ENCODE measurements around the gene MAMSTR.

DNA sequence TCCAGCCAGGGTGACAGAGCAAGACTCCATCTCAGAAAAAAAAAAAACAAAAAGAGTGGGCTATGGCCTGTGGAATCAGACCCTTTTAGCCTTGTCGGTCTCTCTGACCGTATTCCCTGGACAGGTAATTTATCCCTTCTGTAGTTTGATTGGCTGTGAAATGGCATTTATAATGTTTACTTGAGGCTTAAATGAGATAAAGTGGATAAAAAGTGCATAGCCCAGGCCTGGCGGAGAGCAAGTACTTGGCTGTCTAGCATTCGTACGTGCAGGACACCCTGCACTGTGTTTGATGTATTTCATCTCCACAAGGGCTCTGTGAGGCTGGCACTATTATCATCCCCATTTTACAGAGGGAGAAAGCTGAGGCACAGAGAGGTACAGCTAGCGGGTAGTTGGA, 53.7 kb downstream of the MAMSTR start:
- TF ChIP-seq, protein P1, sequence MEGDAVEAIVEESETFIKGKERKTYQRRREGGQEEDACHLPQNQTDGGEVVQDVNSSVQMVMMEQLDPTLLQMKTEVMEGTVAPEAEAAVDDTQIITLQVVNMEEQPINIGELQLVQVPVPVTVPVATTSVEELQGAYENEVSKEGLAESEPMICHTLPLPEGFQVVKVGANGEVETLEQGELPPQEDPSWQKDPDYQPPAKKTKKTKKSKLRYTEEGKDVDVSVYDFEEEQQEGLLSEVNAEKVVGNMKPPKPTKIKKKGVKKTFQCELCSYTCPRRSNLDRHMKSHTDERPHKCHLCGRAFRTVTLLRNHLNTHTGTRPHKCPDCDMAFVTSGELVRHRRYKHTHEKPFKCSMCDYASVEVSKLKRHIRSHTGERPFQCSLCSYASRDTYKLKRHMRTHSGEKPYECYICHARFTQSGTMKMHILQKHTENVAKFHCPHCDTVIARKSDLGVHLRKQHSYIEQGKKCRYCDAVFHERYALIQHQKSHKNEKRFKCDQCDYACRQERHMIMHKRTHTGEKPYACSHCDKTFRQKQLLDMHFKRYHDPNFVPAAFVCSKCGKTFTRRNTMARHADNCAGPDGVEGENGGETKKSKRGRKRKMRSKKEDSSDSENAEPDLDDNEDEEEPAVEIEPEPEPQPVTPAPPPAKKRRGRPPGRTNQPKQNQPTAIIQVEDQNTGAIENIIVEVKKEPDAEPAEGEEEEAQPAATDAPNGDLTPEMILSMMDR (IDR thresholded peaks at IDR 0.05 in 4 of 5, conservative IDR thresholded peaks at IDR 0.05 in 1 of 5): no peak
- TF ChIP-seq POLR2A (IDR thresholded peaks at IDR 0.05): no peak

Measured in gastrocnemius medialis (tissue), 4 donors.